ENCODE measurements around the gene ZNF750.
A peak's percentile ranks its signal among the peaks of the same experiment; 100 is the strongest.

Gene ZNF750

GRCh38 chr17:82872591-82873520 is 33.0 kb upstream of the ZNF750 start:
- no peak for DNase-seq

- no peak for DNase-seq
Observed at GRCh38 chr17:82871776-82872561, 32.1 kb upstream of the ZNF750 start.

GRCh38 chr17:82871056-82871775 is 31.4 kb upstream of the ZNF750 start:
- no peak for DNase-seq

GRCh38 chr17:82870541-82870940 is 30.7 kb upstream of the ZNF750 start:
- no peak for DNase-seq

GRCh38 chr17:82870091-82870491 is 30.3 kb upstream of the ZNF750 start:
- DNase-seq = no peak

GRCh38 chr17:82869536-82869935 is 29.7 kb upstream of the ZNF750 start:
- no peak for DNase-seq

GRCh38 chr17:82868715-82869131 is 28.9 kb upstream of the ZNF750 start:
- no peak for DNase-seq

- no peak for DNase-seq
Observed at GRCh38 chr17:82867763-82868325, 28.0 kb upstream of the ZNF750 start.

GRCh38 chr17:82866590-82867191 is 26.9 kb upstream of the ZNF750 start:
- no peak for DNase-seq

- no peak for DNase-seq
Observed at GRCh38 chr17:82865774-82866395, 26.1 kb upstream of the ZNF750 start.

- no peak for DNase-seq
Observed at GRCh38 chr17:82865274-82865673, 25.5 kb upstream of the ZNF750 start.

- DNase-seq = no peak
Observed at GRCh38 chr17:82864713-82865248, 25.0 kb upstream of the ZNF750 start.

GRCh38 chr17:82863941-82864712 is 24.3 kb upstream of the ZNF750 start:
- peak; percentile 83 to 85 for DNase-seq

GRCh38 chr17:82863383-82863940 is 23.6 kb upstream of the ZNF750 start:
- DNase-seq = no peak

- DNase-seq = no peak
Observed at GRCh38 chr17:82862737-82863382, 23.0 kb upstream of the ZNF750 start.

- no peak for DNase-seq
Observed at GRCh38 chr17:82862191-82862590, 22.4 kb upstream of the ZNF750 start.

- no peak for DNase-seq
Observed at GRCh38 chr17:82861393-82861775, 21.6 kb upstream of the ZNF750 start.

- no peak for DNase-seq
Observed at GRCh38 chr17:82860606-82861392, 21.0 kb upstream of the ZNF750 start.

Measured in activated CD4-positive, alpha-beta T cell treated with anti-CD3 and anti-CD28 coated beads for 4 hours (primary cell).